GM21367 (cell line): ENCODE data around the gene CACNA1C.

Experiments used
- ATAC-seq: cut with Tn5 transposase; IDR thresholded peaks from one replicate; pipeline ENCODE4 v1.9.1; 2021; ENCODE audit not compliant: unreplicated experiment

CACNA1C gene

DNA sequence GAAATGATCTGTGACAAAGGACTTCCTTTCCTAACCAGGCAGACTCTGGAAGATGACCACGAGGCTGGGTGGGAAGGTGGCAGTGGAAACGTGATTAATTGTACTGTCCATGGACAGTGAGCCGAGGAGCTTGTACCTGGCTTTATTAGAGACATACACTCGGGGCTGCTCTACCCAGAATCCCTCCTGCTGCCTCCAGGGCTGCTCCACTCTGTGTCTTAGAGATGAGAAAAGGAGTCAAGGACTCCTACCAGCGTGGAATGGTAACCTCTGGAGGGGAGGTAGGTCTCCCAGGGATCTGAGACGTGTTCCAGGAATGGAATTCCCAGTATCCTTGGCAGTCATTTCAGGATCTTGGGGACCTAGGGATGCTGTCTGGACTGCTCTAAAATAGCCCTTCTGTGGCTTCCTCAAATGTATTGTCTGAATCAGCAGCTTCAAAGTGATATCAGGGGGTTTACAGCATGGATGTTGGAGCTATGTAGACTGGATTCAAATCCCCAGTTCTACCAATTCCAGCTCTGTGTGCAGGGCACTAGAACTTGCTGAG, 237.8 kb downstream of the CACNA1C start:
- no peak for ATAC-seq

DNA sequence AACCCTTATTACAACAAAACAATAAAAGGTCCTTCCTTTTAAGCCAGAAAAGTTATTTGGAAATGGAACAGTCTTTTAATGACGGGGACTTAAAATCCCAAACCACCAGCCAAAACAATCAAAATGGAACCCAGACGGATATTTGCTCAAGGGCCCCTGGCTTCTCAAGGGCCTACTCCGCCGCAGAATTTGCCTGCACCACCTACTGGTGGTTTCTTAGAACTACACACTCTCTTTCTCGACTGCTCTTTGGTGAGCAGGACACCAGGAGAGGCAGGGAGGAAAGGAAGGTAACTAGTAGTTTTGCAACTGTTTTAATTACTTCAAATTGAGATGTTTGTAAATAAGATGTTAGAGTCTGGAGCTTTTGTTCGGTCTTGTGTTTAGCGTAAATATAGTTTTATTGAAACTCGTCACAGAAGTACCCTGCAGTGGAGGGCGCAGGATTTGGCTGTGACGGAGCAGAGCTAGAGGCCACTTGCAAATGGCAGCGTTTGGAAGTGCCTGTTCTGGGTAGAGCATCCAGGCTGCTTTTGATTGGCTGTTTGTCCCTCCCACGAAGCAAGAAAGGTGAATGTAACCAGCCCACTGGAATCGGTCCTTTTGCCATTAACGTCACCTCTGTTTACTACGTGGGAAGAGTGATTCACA, 238.5 kb downstream of the CACNA1C start:
- ATAC-seq, result no peak

DNA sequence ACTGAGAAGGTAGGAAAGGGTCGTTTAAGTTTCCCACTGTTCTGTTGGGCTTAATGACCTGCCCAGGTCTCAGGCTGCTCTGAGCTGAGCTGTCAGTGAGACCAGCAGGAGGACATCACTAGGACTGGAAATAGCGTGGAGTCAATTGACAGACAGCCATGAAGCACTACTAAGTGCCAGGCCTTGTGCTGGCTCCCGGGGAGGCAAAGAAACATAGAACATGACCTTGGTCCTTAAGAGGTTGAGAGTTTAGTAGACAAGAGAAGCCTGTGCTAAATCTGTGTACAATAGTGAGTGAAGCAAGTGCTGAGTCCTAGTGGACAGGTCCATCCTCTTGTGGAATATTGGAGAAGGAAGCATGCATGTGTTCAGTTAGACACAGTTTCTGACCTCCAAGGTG, 239.2 kb downstream of the CACNA1C start:
- ATAC-seq, result no peak

DNA sequence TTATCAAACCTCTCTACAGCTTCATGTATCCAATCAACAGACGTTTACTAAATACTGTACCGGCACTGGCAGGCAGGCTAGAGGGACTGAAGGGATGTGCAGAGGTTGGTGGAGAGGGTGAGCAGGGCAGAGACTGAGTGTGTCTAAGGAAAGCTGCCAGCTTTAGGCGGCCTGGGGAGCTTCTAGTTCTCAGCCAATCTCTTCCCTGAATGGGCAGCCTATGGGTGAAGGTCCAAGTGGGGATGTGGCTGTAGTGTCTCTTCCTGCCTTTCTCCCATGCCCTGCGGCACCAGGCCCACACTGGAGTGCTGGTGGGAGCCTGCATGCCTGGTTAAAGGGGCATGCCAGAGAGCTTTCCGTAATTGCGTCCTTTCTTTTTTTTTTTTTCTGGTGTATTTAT, 239.8 kb downstream of the CACNA1C start:
- no peak for ATAC-seq

DNA sequence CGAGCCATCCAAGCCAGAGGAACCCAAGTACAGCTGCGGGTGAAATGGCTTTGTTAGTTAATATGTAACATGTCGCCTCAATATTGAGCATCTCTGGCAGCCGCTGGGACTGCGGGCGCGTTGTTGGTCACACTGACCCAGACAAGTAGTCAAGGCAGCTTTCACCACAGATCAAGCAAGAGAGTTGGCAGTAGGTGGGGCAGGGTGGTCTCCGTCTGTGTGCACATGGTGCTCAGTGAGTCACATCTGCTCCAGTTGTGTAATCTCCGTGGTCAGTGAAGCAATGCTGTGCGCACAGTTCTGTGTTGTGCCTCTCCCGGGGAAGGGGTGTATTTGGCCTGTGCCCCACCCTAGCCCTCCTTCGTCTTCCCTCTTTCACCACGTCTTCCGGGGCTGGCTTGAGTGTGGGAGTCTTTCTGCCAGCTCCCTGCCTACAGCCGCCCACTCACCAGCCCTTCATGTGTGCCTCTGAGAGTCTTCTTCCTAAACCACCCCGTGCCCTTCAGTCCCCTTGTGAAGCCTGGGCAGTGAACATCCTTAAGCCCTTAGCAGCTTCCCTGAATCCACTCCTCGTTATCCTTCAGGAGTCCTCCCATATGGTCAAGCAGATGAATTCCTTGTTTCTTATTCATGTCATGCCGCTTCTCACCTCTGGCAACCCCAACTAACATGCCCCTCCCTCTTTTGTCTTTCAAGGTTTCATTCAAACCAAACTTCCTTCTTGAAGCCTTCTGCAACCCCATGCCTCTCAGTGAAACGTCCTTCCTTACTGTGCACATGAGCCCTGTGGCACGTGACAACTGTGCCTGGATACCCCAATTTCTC, 242.1 kb downstream of the CACNA1C start:
- ATAC-seq, result no peak

DNA sequence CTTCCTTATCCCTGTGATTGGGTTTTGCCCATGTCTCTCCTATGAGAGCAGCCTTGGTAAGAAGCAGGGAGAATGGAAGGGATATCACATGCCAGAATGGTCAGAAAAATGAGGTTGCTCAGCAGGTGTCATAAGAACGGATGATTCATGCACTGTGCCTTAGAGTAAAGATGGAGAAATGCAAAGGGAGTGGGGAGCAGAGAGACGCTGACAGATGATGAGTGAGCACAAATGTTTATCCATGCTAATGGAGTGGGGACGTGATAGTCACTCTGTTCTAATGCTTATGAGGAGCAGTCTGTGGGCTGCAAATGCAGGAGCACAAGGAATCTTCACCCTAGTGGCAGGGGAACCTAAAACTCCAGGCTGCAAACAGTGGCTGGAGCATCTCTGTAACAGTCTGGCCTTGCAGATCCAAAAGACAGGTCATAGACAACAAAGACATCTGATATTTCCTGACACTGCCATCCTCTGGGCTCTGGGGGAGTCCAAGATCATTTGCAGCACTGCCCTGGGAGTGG, 243.2 kb downstream of the CACNA1C start:
- no peak for ATAC-seq

DNA sequence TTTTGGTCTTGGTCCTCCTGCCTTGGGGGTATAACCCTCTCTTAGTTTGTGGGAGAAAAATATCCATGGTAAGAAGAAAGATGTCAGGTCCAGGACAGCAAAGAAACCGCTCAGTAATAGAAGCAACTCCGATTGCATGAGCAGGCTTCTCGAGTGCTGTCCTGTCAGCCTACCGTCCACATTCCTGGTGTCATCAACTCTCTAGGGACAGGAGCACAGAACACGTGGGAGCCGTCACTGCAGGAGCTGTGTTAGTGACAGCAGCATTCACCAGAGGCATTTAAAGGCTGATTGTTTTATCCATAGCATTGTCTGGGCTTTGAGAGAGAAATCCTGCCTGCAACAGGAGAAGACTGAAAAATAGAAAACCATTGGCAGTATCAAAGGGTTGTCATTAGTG, 244.2 kb downstream of the CACNA1C start:
- no peak for ATAC-seq

DNA sequence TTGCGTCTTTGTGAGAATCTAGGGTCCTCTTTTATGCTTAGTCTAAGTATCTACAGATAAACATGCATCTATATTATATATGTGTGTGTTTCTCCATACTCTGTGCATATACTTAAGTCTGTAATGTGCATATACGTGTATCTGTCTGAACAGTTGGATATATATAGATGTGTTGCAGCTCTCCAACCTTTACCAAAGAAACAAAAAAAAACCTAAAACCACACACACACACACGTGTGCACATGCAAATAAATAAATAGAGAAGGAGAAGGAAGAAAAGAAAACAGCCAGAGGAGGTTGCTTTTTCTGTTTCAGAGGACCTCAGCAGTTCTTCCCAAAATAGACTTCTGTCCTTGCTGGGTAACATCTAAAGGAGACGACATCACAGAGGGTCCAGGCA, 244.9 kb downstream of the CACNA1C start:
- ATAC-seq, result no peak

DNA sequence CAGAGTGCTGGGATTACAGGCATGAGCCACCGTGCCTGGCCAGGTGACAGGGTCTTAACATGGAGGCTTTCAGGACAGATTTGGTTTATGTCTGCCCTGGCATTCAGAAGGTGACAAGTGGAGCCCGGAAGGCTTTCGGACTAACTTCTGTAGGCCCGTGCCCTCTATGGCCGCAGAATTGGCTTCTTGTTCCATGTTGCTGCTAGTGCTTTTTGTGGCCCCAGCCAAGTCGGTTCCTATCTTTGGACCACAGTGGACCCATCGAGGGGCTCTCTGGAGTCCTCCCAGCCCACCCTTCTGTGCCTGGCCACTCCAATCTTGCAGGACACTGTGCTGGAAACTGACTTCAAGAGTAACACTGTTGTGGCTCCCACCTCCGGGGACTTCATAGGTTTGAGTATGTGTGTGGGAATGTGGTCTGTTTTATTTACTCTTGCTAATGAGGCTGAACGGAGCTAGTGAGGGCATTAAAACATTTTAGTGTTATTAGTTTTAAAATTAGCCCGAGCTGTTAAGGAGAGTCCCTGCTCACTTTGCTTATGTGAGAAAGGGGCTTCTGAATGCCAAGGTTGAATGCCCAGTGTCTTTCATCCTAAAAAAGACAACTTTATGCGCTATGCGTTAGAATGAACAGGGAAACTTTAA, 245.9 kb downstream of the CACNA1C start:
- no peak for ATAC-seq

DNA sequence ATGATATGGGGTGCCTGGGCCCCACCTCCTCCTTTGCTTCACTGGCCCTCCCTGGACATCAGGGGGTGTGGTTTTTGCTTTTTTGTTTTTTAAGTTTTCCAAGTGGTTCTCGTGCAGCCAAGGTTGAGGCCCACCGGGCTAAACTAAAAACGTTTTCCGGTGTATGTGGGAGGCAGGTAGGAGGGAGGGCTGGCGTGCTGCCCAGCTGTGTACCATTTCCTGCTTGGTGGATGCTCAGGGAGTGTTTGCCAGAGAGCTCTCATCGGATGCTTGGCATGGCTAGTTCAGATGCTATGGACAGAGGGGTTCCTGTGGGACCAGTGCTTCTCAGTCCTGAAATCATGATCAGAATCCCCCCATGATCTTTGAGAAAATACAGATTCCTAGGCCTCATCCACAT, 246.4 kb downstream of the CACNA1C start:
- no peak for ATAC-seq

DNA sequence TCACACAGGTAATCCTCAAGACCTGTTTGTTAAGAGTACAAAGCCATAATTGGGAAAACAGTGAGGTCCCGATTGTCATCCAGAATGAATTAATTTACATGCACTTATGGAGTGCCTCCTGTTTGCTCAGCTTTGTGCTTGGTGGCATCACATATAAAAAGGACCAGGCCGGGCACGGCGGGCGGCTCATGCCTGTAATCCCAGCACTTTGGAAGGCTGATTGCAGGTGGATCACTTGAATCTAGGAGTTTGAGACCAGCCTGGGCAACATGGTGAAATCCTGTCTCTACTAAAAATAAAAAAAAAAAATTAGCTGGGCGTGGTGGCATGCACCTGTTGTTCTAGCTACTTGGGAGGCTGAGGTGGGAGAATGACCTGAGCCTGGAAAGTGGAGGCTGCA, 247.4 kb downstream of the CACNA1C start:
- ATAC-seq, result no peak

DNA sequence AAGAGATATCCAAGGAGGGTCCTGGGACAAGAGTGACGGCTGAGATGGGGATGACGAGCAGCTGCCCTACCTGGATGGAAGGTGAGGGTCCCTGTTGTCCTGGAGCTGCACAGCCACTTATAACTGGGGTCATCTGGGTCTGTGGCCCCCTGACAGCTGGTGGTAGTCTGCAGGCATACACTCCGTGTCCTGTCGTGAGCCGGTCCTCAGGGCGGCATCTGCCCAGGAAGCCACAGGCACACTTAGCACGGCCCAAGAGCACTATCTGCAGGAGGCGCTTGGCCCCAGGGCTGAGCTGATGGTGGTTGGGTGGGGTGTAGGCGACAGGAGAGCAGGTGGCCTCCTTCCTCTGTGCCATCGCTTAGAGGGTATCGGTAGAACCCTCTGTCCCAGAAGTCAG, 248.1 kb downstream of the CACNA1C start:
- ATAC-seq, result no peak

DNA sequence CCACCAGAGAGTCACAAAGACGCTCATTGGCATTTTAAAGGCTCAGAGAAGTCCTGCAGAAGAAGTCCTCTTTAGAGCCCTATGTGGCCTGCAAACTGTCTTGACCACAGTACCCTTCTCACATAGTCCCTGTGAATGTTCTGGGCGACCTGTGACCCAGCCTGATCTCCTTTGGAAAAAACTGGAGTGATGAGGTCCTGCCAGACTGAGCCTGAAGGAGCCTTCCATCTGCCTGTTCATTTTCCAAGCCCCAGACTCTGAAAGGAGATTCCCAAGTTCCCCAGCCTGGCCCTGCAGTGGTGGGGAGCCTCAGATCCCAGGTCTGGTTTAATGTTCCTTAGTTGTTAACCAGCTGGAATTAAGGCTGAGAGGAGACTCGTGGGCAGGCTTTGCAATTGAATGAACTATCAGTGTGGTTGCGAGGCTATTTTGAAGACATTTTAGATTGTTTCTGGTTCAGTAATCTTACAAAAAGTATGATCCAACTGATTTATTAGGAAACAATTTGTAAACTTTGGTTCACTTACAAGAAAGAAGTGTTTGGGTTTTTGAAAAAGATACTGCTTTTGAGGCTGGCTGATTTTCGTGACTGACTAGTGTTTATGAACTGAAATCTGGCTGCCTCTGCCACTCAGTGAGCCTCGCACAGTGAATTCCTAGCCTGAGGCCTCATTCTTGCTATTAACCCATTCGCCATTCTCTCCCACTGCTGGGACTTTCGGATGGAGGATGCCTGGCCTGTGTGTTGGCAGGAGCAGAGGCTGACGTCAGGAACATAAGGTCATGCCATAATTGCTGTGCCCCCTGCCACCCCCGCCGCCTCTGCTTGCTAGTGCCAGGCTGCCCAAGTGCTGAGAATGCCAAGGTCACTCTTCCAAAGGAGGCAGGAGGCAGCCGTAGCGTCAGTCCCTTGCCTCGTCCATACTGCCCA, 249.0 kb downstream of the CACNA1C start:
- ATAC-seq, result no peak

DNA sequence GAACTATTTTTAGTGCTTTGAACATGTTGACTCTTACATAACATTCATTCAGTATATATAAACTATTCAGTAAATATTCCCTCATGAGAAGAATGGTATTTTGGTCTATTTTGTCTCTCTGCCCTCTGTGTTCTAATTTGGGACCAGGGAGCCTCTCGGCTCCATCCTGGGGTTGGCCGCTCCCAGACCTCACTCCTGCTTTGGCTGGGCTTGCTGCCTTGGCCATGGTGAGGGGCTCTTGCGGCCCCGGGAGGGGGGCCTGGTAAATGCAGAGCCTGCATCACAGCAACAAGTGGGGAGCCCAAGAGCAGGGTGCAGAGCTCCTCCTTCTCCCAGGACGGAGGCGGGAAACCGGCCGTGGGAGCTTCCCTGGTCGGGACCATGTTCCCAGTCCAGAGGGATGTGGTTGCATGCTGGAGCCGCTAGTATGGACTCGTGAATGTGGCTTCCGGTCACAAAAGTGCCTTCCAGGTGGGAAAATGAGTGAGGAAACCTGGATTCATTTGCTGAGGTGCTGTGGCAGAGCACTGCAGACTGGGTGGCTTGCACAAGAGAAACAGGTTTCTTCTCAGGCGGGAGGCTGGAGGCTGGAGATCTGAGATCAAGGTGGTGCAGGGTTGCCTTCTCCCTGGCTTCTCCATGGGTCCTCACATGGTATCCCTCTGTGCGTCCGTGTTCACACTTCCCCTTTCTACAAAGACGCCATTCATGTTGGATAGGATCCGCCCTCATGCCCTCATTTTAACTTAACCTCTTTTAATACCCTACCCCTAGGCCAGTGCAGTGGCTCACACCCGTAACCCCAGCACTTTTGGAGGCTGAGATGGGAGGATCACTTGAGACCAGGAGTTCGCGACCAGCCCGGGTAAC, 250.2 kb downstream of the CACNA1C start:
- ATAC-seq, result no peak

DNA sequence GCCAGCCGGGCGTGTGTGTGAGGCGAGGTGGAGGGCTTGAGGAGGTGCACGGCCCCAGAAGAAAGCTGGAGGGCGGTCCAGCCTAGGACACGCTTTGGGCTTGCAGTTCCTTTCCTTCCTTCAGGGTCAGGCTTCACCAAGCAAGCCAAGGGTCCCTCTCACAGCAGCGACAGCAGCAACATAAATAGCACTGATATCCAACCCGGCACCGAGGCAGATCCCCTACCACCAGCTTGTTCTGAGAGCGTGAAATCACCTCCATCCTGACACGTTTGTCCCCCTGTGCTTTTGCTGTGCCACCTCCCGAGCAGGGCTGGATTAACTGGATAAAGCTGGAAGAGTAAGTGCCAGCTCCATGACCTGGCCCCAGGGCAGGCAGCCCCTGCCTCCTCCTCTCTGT, 251.4 kb downstream of the CACNA1C start:
- no peak for ATAC-seq

DNA sequence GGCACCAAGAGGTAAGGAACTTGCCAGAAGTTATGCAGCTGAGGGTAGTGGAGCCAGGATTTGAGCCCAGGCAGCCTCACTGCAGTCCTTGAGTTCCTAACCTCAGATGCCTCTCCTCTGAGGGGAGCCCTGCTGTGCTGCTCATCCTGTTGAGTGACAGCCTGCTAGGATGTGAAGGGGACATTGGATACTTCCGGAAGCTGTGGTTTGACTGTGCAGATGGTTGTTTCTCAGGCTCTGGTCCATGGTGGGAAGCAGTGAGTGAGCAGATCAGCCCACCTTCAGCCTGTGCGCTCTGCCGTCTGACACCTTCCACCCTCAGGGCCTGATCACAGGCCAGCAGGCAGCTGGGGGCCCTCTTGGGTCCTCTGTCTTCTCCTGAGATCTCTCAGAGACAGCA, 253.2 kb downstream of the CACNA1C start:
- ATAC-seq, result peak; percentile 47

DNA sequence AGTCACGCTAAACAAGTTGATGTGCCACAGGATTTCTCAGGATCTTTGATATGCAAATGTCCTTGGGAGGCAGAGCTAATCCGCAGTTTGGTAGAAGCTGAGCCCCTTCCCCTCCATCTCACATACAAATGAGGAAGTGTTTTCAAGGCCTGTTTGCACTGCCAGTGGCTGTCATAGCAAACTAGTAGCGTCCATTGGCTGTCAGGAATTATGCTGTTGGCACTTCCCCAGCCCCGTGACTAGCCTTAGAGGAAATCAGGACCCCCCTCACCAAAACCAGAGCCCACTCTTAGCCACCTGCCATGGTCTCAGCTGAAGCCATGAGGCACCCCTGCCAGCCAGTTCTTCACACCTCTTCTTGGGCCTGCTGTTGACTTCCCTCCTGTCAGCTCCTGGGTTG, 253.9 kb downstream of the CACNA1C start:
- no peak for ATAC-seq

DNA sequence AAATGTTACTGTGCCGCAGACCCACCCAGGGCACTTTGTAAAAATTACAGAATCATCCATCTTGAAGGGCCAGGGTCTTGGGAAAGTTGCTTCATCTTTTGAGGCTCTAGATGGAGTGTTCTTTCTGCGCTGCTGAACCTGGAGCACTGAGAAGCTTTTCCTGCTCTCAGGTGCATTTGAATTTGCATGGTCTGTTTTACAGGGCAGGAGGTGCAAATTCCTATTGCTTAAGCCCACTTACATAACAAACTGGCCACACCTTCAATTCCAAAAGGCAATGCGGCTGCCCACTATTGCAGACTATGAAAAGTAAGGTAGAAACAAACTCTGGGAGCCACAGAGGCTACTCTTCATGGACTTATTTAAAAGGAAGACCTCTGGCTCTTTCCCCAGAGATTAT, 254.8 kb downstream of the CACNA1C start:
- no peak for ATAC-seq

DNA sequence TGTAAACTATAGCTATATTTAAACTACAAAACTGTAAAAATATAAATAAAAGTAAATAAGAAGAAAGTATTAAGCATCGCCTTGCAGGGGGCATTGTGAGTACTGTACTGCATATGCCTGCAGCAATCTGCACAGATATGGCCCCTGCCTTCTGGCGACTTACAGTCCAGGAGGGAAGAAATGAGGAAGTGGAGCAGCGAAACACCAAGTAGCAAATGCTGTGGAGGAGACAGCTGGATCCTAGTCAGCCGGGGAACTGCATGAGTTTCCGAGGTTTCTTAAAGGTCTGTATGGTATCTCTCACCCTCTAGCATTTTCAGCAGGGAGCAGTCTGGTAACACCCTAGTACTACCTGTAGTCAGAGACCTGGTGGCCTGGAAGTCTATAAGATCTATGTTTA, 256.9 kb downstream of the CACNA1C start:
- ATAC-seq, result no peak
